Activated CD8-positive, alpha-beta memory T cell treated with anti-CD3 and anti-CD28 coated beads for 48 hours (primary cell): ENCODE measurements around the gene PREX1.
"Not testable (repeated sequence)": the region's sequence is repeated elsewhere in the genome, so short reads cannot be mapped to it uniquely, and the experiment has no call there.

Experiments used
- DNase-seq, 3 experiments: peaks; one replicate each; pipeline ENCODE4 v3.0.0-alpha.2; 2020; ENCODE audit warnings: low read depth in 2 of 3, low spot score in 2 of 3

The PREX1 gene, protein sequence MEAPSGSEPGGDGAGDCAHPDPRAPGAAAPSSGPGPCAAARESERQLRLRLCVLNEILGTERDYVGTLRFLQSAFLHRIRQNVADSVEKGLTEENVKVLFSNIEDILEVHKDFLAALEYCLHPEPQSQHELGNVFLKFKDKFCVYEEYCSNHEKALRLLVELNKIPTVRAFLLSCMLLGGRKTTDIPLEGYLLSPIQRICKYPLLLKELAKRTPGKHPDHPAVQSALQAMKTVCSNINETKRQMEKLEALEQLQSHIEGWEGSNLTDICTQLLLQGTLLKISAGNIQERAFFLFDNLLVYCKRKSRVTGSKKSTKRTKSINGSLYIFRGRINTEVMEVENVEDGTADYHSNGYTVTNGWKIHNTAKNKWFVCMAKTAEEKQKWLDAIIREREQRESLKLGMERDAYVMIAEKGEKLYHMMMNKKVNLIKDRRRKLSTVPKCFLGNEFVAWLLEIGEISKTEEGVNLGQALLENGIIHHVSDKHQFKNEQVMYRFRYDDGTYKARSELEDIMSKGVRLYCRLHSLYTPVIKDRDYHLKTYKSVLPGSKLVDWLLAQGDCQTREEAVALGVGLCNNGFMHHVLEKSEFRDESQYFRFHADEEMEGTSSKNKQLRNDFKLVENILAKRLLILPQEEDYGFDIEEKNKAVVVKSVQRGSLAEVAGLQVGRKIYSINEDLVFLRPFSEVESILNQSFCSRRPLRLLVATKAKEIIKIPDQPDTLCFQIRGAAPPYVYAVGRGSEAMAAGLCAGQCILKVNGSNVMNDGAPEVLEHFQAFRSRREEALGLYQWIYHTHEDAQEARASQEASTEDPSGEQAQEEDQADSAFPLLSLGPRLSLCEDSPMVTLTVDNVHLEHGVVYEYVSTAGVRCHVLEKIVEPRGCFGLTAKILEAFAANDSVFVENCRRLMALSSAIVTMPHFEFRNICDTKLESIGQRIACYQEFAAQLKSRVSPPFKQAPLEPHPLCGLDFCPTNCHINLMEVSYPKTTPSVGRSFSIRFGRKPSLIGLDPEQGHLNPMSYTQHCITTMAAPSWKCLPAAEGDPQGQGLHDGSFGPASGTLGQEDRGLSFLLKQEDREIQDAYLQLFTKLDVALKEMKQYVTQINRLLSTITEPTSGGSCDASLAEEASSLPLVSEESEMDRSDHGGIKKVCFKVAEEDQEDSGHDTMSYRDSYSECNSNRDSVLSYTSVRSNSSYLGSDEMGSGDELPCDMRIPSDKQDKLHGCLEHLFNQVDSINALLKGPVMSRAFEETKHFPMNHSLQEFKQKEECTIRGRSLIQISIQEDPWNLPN (N-terminal part only)

GRCh38 chr20:48827855-48828733 is at the start of gene PREX1:
TSS of gene PREX1 (minus strand) at chr20:48827999. CDS start at chr20:48827860, 139 bp downstream.
- DNase-seq, result peak; percentile 52 to 77 (median 75)

DNA sequence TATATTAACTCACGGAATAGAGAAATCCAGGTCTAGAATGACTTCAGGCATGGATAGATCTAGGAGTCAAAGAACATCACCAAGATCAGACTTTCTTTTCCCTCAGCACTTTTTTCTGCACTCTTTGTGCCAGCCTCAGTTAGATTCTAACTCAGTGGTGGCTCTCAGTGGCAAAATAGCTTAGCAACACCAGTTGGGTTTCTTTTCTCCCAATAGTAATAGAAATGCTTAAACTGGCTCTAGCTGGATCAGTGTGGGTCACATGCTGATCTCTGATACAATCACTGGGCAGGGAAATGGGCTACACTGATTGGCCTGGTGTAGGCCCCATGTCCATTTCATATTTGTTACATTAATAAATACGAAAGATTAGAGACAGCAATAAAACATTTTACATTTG is 49.5 kb upstream of the PREX1 start:
- no peak for DNase-seq

DNA sequence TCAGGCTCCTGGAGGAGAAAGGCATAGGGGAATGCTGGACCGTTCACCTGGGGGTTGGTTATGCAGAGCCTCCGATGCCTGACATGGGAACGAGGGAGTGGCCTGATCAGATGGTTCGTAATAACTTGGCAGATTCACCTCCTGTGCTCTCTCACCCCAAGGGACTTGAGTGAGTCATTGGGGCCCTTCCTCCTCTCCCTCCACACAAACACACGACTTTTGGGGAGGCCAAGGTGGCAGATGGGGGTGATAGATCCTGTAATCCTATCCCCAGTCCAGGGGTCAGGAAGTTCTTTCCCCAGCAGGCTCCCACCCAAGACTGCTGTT is 48.1 kb upstream of the PREX1 start:
- DNase-seq, result no peak

DNA sequence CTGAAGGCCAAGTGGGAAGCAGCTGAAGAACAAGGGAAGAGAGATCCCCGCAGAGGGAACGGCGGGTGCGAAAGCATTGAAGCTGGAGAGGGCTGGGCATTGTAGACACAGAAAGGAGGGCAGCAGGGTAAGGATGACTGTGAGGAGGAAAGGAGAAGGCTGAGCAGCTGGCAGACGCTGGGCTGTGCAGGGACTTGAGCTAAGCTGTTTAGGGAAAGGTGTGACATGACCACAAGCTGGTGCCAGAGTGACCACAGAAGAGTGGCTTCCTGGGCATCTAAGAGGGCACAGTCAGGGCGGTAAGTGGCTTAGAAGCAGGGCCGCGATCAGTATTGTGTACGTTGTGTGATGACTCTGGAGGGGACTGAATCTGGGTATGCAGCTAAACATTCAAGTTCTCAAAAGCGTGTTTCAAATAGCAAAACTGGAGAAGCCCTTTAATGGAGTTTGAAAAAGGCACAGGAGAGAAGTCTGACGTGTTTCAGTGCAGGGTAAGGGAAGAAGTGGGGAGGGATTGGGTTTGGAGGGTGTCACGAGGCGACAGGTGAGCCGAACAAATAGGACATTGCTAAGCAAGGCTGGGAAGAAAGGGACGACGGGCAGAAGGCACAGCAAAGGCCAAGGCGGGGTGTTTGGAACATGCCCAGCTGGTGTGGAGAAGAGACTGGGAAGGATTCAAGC is 47.6 kb upstream of the PREX1 start:
- no peak for DNase-seq

DNA sequence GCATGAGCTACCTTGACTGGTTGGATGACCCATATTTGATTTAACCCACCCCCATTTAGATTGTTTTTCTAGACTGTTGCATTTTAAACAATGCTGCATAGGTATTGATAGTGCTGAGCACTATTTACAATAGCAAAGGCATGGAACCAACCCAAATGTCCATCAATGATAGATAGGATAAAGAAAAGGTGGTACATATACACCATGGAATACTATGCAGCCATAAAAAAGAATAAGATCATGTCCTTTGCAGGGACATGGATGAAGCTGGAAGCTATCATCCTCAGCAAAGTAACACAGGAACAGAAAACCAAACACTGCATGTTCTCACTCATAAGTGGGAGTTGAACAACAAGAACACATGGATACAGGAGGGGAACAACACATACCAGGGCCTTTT is 41.6 kb upstream of the PREX1 start:
- not testable (repeated sequence) for DNase-seq

- DNase-seq, result no peak
Observed at GRCh38 chr20:48866936-48867335, 39.1 kb upstream of the PREX1 start.

GRCh38 chr20:48864738-48865318 is 37.0 kb upstream of the PREX1 start:
- no peak for DNase-seq

DNA sequence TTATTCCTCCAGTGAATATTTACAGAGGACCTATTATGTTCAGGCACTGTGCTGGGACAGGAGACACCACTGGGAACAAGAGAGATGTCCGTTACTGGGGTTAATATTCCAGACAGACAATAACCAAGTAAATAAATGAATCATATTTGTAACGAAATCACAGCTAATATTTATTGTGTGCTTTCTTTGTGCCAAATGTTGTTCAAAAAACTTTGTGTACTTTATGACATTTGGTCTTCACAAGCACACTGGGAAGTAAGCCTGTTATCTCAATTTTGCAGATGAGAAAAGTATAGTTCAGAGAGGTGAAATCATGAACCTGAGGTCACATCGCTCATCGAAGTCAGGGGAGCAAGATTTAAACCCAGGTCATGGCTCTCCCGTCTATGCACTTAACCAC is 36.5 kb upstream of the PREX1 start:
- no peak for DNase-seq

DNA sequence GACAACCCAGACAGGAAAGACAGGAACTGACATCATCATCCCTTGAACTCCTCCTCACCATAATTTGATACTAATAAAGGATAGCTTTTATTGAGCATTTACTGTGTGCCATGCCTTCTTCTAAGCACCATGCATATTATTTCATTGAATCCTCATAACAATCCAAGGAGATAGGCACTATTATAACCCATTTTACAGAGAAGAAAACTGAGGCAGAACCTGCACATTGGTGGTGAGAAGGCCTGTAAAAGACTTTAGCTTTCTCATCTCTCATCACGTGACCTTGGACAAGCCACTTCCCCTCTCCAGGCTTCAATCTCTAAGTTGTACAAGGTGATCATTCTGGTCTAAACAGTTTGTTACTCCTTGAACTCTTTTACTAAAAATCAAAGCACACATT is 34.5 kb upstream of the PREX1 start:
- DNase-seq, result no peak

DNA sequence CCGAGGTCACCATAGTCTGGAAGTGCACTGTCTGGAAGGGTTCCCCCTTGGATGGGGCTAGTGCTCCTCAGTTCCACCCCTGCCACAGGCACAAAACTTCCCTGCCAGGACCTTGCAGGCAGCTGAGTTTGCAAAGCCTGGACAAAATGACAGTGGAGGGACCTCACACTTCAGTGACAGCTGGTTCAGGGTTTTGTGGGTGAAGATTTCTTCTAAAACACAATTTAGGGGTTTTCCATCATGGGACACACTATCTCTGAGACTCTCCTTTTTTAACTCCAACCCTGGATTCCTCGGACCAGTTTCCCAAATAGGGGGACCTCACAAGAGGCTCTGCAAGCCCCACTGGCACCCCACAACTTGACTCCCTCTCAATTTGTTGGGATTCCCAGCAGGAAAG is 33.6 kb upstream of the PREX1 start:
- DNase-seq, result no peak

DNA sequence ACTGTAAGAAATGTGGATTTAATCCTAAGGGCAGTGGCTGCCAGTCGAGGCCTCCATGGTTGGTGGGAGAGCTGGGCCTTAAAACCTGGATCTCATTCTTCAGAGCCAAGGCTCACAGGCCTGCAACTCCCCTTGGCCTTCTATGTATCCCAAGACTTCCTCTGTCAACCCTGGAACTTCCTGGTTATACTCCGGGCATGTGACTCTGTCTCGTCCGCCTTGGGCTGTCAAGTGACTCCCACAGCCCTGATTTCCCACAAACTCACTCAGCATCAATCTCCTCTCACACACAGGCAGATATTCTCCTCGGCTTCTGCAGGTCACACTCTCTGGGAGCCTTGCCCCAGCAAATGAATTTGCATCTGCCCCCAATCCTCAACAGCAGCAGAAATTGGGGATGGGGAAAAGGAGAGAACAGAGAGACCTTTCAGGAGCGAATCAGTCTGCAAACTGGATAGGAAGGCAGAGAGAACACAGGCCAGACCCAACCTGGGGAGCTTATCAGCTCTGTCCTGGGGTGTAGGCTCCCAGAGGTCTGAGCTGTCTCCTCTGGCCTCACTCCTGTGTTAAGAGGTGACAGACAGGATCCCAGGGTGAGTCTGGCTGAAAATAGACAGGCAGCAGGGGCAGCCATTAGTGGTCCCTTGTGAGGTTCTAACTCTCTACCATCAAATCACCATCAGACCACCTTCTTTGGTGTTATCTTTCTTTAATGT is 30.4 kb upstream of the PREX1 start:
- no peak for DNase-seq

GRCh38 chr20:48856130-48856529 is 28.3 kb upstream of the PREX1 start:
- no peak for DNase-seq

DNA sequence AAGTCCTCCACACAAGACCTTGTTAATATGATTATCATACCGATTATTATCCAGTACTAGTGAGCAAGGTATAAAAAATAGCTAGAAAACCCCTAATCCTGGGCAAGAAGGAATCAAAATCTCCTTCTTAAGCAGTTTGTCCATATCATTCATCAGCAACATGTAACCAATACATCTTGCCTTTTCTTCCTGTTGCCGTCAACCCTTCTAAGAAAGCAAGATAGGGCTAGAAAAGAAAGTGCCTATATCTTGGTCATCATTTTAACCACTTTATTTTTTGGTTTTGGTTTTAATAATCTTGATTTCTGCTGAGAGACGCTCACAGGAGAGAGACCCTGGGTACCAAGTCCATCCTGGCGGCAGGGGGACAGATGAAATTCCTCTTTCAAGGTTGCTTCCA is 27.2 kb upstream of the PREX1 start:
- no peak for DNase-seq

GRCh38 chr20:48852609-48853008 is 24.8 kb upstream of the PREX1 start:
- no peak for DNase-seq

GRCh38 chr20:48851579-48851978 is 23.8 kb upstream of the PREX1 start:
- DNase-seq, result no peak

DNA sequence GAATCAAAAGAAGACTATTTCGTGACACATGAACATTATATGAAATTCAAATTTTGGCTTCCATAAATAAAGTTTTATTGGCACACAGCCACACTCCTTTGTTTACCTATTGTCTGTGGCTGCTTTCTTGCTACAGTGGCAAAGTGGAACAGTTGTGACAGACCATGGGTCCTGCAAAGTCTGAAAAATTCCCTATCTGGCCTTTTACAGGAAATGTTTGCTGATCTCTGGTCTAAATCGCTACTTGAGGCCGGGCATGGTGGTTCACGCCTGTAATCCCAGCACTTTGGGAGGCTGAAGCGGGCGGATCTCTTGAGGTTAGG is 23.1 kb upstream of the PREX1 start:
- DNase-seq, result no peak

GRCh38 chr20:48850257-48850976 is 22.6 kb upstream of the PREX1 start:
- DNase-seq, result no peak

GRCh38 chr20:48849779-48850178 is 22.0 kb upstream of the PREX1 start:
- DNase-seq, result no peak

GRCh38 chr20:48849299-48849698 is 21.5 kb upstream of the PREX1 start:
- DNase-seq, result no peak
